Measurements from ENCODE around the gene SLC2A1.

SLC2A1 gene

DNA sequence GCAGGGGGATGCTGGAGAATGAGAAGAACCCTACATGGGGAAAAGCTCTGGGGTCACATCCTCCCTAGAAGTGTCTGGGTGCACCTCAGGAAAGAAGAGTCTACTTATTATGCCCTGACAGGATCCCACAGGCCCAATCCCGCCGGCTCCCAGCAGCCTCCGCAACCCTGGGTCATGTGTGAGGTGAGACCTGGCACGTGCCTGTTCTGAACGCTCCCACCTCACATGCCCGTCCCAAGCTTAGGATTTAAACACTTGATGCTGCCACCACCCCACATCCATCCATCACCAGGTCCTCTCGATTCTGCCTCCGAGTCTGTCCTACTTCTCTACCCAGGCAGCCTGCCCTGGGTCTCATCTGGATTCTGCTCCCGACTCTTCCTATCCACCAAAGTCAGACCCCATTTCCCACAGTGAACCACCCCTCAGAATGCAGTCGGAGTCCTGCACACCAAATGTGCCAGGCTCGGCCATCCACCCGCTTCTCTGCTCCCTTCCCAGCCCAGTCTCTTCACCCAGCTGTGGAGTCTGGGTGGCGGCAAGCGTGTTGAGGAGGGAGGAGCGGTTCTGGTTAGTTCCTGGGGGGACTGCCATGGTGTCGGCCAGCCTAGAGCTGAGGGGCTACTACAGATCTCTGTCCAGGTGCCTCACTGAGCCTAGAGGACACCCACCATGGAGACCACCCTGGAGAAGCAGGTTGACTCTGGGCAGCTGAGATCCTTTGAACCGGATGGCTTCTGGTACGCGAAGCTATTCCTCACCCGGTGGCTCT is 23.9 kb downstream of the SLC2A1 start:
- no peaks in the 10 kb centered on the region for H3K27me3 ChIP-seq (ENCODE audit: insufficient read depth, poor library complexity, severe bottlenecking)
- H3K4me3 ChIP-seq (replicated peaks; ENCODE audit: insufficient read depth, low read length): no peak overlapping the region
- peak overlapping the region; percentile 37 for H3K27ac ChIP-seq (replicated peaks)

DNA sequence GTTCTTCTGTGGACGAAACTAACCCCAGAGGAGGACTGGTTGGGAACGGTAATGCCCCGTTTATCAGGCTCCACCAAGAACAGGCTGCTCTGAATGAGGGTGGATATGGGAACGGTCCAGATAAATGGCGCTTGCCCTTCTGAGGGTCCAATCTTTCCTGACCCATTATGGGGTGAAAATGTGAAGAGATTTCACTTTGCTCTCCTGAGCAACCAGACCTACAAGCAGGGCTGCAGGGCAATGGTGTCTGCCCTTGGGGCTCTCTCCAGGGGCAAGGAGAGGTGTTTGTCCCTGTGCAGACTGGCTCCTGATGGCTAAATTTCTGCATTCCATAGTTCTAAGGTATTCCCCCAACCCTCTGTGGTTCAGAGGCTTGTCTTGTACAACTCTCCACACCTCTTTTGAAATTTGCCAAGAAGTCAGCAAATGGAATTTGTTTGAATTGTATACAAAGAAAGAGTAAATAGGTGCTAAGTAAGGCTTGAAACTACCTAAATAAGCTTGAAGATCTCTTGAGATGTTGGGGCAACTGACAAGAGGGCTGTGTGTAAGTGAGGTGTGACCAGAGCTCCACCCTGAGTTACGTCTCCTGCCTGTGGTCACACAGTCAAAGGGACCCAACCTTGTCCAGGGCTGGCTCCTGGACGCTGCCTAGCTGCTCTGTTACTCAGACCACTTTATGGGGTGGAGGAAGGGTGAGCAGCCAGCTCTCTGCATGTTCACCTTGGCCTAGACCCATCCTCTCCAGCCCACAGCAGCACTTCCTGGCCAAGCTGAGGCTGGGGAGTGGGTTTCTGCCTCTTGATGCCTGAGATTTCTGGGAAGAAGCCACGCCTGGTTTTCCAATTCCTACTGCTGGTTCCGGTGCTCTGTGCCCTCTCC is 24.8 kb downstream of the SLC2A1 start:
- DNase-seq (ENCODE audit: low read depth in 1 of 2, low spot score in 1 of 2): no peak
- H3K27me3 ChIP-seq (ENCODE audit: insufficient read depth, poor library complexity, severe bottlenecking): no peaks in the 10 kb centered on the region
- H3K4me3 ChIP-seq (replicated peaks; ENCODE audit: insufficient read depth, low read length): no peak overlapping the region
- H3K27ac ChIP-seq (replicated peaks): no peak overlapping the region; the same call in 1 of the 2 replicates
- TF ChIP-seq POLR2AphosphoS5 (IDR thresholded peaks at IDR 0.05; ENCODE audit: low read depth): no peak
- TF ChIP-seq GABPA (IDR thresholded peaks at IDR 0.05; ENCODE audit: low read depth): no peak
- no peak for TF ChIP-seq SPI1 (IDR thresholded peaks at IDR 0.05; ENCODE audit: borderline replicate concordance, low read depth)
- TF ChIP-seq, protein P1, sequence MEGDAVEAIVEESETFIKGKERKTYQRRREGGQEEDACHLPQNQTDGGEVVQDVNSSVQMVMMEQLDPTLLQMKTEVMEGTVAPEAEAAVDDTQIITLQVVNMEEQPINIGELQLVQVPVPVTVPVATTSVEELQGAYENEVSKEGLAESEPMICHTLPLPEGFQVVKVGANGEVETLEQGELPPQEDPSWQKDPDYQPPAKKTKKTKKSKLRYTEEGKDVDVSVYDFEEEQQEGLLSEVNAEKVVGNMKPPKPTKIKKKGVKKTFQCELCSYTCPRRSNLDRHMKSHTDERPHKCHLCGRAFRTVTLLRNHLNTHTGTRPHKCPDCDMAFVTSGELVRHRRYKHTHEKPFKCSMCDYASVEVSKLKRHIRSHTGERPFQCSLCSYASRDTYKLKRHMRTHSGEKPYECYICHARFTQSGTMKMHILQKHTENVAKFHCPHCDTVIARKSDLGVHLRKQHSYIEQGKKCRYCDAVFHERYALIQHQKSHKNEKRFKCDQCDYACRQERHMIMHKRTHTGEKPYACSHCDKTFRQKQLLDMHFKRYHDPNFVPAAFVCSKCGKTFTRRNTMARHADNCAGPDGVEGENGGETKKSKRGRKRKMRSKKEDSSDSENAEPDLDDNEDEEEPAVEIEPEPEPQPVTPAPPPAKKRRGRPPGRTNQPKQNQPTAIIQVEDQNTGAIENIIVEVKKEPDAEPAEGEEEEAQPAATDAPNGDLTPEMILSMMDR (IDR thresholded peaks at IDR 0.05; ENCODE audit: insufficient read depth, low read length): no peak
- TF ChIP-seq, protein P2, sequence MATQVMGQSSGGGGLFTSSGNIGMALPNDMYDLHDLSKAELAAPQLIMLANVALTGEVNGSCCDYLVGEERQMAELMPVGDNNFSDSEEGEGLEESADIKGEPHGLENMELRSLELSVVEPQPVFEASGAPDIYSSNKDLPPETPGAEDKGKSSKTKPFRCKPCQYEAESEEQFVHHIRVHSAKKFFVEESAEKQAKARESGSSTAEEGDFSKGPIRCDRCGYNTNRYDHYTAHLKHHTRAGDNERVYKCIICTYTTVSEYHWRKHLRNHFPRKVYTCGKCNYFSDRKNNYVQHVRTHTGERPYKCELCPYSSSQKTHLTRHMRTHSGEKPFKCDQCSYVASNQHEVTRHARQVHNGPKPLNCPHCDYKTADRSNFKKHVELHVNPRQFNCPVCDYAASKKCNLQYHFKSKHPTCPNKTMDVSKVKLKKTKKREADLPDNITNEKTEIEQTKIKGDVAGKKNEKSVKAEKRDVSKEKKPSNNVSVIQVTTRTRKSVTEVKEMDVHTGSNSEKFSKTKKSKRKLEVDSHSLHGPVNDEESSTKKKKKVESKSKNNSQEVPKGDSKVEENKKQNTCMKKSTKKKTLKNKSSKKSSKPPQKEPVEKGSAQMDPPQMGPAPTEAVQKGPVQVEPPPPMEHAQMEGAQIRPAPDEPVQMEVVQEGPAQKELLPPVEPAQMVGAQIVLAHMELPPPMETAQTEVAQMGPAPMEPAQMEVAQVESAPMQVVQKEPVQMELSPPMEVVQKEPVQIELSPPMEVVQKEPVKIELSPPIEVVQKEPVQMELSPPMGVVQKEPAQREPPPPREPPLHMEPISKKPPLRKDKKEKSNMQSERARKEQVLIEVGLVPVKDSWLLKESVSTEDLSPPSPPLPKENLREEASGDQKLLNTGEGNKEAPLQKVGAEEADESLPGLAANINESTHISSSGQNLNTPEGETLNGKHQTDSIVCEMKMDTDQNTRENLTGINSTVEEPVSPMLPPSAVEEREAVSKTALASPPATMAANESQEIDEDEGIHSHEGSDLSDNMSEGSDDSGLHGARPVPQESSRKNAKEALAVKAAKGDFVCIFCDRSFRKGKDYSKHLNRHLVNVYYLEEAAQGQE (IDR thresholded peaks at IDR 0.05; ENCODE audit: insufficient replicate concordance, low read depth): no peak

More for the DNA sequence above, 23.9 kb downstream of the SLC2A1 start:
- DNase-seq (ENCODE audit: low read depth in 1 of 2, low spot score in 1 of 2): no peak
- TF ChIP-seq SPI1 (IDR thresholded peaks at IDR 0.05; ENCODE audit: borderline replicate concordance, low read depth) (no peak), POLR2AphosphoS5 (IDR thresholded peaks at IDR 0.05; ENCODE audit: low read depth) (no peak), GABPA (IDR thresholded peaks at IDR 0.05; ENCODE audit: low read depth) (no peak)
- TF ChIP-seq, protein P2 (IDR thresholded peaks at IDR 0.05; ENCODE audit: insufficient replicate concordance, low read depth): no peak
- TF ChIP-seq, protein P1 (IDR thresholded peaks at IDR 0.05; ENCODE audit: insufficient read depth, low read length): no peak

DNA sequence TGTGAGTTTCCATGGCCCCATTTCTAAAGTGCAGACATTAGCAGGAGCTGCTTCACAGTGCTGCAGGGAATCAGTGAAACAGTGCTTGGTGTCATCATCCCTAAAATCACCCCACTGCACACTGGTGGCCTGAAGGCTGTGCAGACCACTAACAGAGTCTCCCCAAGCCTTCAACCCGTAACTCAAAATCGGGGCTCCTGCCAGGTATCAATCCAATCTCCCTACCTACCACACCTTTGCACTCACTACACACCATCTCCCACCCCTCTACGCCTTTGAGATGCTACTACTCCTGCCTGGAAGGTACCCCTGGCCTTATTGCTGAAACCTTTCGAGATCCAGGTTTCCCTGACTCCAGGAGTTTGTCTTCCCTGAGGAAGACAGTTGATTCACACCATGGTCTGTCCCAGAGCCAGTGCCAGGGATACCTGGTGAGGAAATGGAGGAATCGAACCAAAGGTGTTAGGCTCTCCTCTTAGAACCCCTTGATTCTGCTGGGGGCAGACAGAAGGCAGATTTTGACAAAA is 25.5 kb downstream of the SLC2A1 start:
- TF ChIP-seq, protein P2 (IDR thresholded peaks at IDR 0.05; ENCODE audit: insufficient replicate concordance, low read depth): no peak
- TF ChIP-seq GABPA (IDR thresholded peaks at IDR 0.05; ENCODE audit: low read depth) (no peak), POLR2AphosphoS5 (IDR thresholded peaks at IDR 0.05; ENCODE audit: low read depth) (no peak), SPI1 (IDR thresholded peaks at IDR 0.05; ENCODE audit: borderline replicate concordance, low read depth) (no peak)
- TF ChIP-seq, protein P1 (IDR thresholded peaks at IDR 0.05; ENCODE audit: insufficient read depth, low read length): no peak
- Histone ChIP-seq H3K27me3 (ENCODE audit: insufficient read depth, poor library complexity, severe bottlenecking) (no peaks in the 10 kb centered on the region), H3K27ac (replicated peaks) (peak overlapping the region; percentile 82), H3K4me3 (replicated peaks; ENCODE audit: insufficient read depth, low read length) (no peak overlapping the region)
- no peak for DNase-seq (ENCODE audit: low read depth in 1 of 2, low spot score in 1 of 2)

Data from HL-60 (cell line).